ENCODE results near the gene KRTDAP. TPM values are rescaled to one million over a fixed set of nuclear protein-coding genes. Genes with fewer than 3 reads are reported as not detected.

The KRTDAP gene
- total RNA-seq, 1 experiment from 2014 or later, result 1.7 TPM

DNA sequence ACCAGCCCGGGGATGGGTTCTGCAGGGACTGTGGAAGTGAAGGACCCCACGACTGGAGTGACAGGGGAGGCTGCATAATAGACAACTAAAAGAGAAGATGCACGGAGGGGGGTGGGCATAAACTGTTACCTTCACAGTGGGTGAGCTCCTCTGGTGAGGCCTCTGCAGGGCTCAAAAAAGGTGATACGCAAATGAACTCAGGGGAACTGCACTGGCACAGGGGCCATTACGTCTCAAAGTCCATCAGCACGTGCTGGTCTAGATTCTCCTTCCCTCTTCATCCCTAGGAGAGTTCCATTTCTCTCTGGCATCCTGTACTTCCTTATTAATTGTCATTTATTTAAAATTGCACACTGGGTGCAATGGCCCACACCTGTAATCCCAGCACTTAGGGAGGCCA is 50.3 kb downstream of the KRTDAP start (continued):
- TF ChIP-seq, protein P1, sequence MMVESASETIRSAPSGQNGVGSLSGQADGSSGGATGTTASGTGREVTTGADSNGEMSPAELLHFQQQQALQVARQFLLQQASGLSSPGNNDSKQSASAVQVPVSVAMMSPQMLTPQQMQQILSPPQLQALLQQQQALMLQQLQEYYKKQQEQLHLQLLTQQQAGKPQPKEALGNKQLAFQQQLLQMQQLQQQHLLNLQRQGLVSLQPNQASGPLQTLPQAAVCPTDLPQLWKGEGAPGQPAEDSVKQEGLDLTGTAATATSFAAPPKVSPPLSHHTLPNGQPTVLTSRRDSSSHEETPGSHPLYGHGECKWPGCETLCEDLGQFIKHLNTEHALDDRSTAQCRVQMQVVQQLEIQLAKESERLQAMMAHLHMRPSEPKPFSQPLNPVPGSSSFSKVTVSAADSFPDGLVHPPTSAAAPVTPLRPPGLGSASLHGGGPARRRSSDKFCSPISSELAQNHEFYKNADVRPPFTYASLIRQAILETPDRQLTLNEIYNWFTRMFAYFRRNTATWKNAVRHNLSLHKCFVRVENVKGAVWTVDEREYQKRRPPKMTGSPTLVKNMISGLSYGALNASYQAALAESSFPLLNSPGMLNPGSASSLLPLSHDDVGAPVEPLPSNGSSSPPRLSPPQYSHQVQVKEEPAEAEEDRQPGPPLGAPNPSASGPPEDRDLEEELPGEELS (CRISPR knock-in tag; IDR thresholded peaks at IDR 0.05), result no peak
- no peak for TF ChIP-seq MYBL2 (CRISPR knock-in tag; IDR thresholded peaks at IDR 0.05)
- TF ChIP-seq FOXJ3 (CRISPR knock-in tag; IDR thresholded peaks at IDR 0.05; ENCODE audit: borderline replicate concordance), result no peak
- TF ChIP-seq NR3C1 (CRISPR knock-in tag; conservative IDR thresholded peaks at IDR 0.05; ENCODE audit: low read depth), result no peak
- no peak for TF ChIP-seq NR2C2 (CRISPR knock-in tag; IDR thresholded peaks at IDR 0.05)
- TF ChIP-seq NFE2L1 (CRISPR knock-in tag; IDR thresholded peaks at IDR 0.05), result no peak
- TF ChIP-seq SMAD4 (CRISPR knock-in tag; IDR thresholded peaks at IDR 0.05), result no peak
- TF ChIP-seq, protein P2, sequence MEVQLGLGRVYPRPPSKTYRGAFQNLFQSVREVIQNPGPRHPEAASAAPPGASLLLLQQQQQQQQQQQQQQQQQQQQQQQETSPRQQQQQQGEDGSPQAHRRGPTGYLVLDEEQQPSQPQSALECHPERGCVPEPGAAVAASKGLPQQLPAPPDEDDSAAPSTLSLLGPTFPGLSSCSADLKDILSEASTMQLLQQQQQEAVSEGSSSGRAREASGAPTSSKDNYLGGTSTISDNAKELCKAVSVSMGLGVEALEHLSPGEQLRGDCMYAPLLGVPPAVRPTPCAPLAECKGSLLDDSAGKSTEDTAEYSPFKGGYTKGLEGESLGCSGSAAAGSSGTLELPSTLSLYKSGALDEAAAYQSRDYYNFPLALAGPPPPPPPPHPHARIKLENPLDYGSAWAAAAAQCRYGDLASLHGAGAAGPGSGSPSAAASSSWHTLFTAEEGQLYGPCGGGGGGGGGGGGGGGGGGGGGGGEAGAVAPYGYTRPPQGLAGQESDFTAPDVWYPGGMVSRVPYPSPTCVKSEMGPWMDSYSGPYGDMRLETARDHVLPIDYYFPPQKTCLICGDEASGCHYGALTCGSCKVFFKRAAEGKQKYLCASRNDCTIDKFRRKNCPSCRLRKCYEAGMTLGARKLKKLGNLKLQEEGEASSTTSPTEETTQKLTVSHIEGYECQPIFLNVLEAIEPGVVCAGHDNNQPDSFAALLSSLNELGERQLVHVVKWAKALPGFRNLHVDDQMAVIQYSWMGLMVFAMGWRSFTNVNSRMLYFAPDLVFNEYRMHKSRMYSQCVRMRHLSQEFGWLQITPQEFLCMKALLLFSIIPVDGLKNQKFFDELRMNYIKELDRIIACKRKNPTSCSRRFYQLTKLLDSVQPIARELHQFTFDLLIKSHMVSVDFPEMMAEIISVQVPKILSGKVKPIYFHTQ (CRISPR knock-in tag; IDR thresholded peaks at IDR 0.05), result no peak
- TF ChIP-seq, protein P3, sequence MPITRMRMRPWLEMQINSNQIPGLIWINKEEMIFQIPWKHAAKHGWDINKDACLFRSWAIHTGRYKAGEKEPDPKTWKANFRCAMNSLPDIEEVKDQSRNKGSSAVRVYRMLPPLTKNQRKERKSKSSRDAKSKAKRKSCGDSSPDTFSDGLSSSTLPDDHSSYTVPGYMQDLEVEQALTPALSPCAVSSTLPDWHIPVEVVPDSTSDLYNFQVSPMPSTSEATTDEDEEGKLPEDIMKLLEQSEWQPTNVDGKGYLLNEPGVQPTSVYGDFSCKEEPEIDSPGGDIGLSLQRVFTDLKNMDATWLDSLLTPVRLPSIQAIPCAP (CRISPR knock-in tag; IDR thresholded peaks at IDR 0.05), result no peak
- TF ChIP-seq, protein P4, sequence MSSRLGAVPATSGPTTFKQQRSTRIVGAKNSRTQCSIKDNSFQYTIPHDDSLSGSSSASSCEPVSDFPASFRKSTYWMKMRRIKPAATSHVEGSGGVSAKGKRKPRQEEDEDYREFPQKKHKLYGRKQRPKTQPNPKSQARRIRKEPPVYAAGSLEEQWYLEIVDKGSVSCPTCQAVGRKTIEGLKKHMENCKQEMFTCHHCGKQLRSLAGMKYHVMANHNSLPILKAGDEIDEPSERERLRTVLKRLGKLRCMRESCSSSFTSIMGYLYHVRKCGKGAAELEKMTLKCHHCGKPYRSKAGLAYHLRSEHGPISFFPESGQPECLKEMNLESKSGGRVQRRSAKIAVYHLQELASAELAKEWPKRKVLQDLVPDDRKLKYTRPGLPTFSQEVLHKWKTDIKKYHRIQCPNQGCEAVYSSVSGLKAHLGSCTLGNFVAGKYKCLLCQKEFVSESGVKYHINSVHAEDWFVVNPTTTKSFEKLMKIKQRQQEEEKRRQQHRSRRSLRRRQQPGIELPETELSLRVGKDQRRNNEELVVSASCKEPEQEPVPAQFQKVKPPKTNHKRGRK (CRISPR knock-in tag; IDR thresholded peaks at IDR 0.05; ENCODE audit: borderline replicate concordance), result no peak
- no peak for TF ChIP-seq ZNF219 (CRISPR knock-in tag; IDR thresholded peaks at IDR 0.05; ENCODE audit: borderline replicate concordance)
- TF ChIP-seq, protein P5, sequence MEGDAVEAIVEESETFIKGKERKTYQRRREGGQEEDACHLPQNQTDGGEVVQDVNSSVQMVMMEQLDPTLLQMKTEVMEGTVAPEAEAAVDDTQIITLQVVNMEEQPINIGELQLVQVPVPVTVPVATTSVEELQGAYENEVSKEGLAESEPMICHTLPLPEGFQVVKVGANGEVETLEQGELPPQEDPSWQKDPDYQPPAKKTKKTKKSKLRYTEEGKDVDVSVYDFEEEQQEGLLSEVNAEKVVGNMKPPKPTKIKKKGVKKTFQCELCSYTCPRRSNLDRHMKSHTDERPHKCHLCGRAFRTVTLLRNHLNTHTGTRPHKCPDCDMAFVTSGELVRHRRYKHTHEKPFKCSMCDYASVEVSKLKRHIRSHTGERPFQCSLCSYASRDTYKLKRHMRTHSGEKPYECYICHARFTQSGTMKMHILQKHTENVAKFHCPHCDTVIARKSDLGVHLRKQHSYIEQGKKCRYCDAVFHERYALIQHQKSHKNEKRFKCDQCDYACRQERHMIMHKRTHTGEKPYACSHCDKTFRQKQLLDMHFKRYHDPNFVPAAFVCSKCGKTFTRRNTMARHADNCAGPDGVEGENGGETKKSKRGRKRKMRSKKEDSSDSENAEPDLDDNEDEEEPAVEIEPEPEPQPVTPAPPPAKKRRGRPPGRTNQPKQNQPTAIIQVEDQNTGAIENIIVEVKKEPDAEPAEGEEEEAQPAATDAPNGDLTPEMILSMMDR (IDR thresholded peaks at IDR 0.05), result no peak

DNA sequence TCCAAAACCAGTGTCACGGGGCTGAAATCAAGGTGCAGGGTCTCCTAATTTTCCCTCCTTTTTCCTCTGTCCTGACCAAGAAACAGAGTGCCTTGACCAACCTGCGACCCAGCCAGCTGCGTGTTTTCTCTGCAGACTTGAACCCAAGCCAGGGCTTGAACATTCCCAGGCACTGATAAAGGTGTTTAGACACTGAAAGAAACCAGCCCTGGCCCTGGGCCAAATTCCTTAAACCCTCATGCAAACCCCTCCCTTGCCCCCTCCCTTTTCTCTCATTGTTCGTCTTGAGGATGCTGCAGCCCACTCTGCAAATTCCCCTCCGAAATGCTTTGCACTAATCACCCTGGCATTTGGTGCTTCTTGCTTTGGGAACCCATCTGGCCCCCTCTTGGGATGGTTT is 51.7 kb downstream of the KRTDAP start:
- CTCF ChIA-PET, result interaction anchor here (1.3 kb wide), 1 partner anchor 11 kb away, joined by 3 read pairs; no protein-coding TSS in a partner anchor
- H3K4me1 Mint-ChIP-seq, result no peaks in the 10 kb centered on the region
- H3K4me3 Mint-ChIP-seq, result no peak overlapping the region
- DNase-seq (ENCODE audit: low spot score) (no peak), ATAC-seq (no peak)
- H3K9me3 Mint-ChIP-seq, result no peaks in the 10 kb centered on the region
- TF ChIP-seq SP1 (CRISPR knock-in tag; conservative IDR thresholded peaks at IDR 0.05), result no peak
- TF ChIP-seq, protein P3 (CRISPR knock-in tag; IDR thresholded peaks at IDR 0.05), result no peak
- no peak for TF ChIP-seq ZNF219 (CRISPR knock-in tag; IDR thresholded peaks at IDR 0.05; ENCODE audit: borderline replicate concordance)
- TF ChIP-seq ZNF263 (CRISPR knock-in tag; IDR thresholded peaks at IDR 0.05; ENCODE audit: low read depth), result no peak
- TF ChIP-seq ETV6 (CRISPR knock-in tag; IDR thresholded peaks at IDR 0.05), result no peak
- TF ChIP-seq, protein P1 (CRISPR knock-in tag; IDR thresholded peaks at IDR 0.05), result no peak
- TF ChIP-seq ATF1 (CRISPR knock-in tag; IDR thresholded peaks at IDR 0.05), result no peak
- TF ChIP-seq RELA (CRISPR knock-in tag; IDR thresholded peaks at IDR 0.05; ENCODE audit: borderline replicate concordance), result no peak
- no peak for TF ChIP-seq JAZF1 (CRISPR knock-in tag; IDR thresholded peaks at IDR 0.05)
- TF ChIP-seq TEAD1 (CRISPR knock-in tag; IDR thresholded peaks at IDR 0.05), result no peak
- TF ChIP-seq, protein P6, sequence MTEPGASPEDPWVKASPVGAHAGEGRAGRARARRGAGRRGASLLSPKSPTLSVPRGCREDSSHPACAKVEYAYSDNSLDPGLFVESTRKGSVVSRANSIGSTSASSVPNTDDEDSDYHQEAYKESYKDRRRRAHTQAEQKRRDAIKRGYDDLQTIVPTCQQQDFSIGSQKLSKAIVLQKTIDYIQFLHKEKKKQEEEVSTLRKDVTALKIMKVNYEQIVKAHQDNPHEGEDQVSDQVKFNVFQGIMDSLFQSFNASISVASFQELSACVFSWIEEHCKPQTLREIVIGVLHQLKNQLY (CRISPR knock-in tag; IDR thresholded peaks at IDR 0.05), result no peak
- no peak for TF ChIP-seq CBFB (CRISPR knock-in tag; IDR thresholded peaks at IDR 0.05; ENCODE audit: low read depth)
- H3K27ac Mint-ChIP-seq, result no peak overlapping the region
- H3K36me3 Mint-ChIP-seq, result no peaks in the 10 kb centered on the region
- POLR2A ChIA-PET, result interaction anchor here (0.6 kb wide), 1 partner anchor 17 kb away, joined by 6 read pairs; no protein-coding TSS in a partner anchor
- H3K27me3 Mint-ChIP-seq (ENCODE audit: low read depth), result peaks cover 5% of the 10 kb centered on the region
